Fibroblast of lung (primary cell): Measurements from ENCODE around the gene CPA1.

ENCODE experiments used
- EZH2 ChIP-seq: IDR thresholded peaks from 2 replicates; pipeline ENCODE4 v1.5.1; 2012; ENCODE audit warnings: low read length, control low read depth, mild to moderate bottlenecking; ENCODE audit errors: missing control alignments
- TF ChIP-seq, protein P1 (sequence below), 2 donors: IDR thresholded peaks in 1 of 2; conservative IDR thresholded peaks in 1 of 2; 1 replicate in 1 of 2; 2 replicates in 1 of 2; pipeline ENCODE4 v1.5.1; 2011 to 2012; ENCODE audit warnings: low read length in 2 of 2, control low read depth in 1 of 2, inconsistent platforms in 1 of 2, low read depth in 1 of 2, mild to moderate bottlenecking in 1 of 2

DNA sequence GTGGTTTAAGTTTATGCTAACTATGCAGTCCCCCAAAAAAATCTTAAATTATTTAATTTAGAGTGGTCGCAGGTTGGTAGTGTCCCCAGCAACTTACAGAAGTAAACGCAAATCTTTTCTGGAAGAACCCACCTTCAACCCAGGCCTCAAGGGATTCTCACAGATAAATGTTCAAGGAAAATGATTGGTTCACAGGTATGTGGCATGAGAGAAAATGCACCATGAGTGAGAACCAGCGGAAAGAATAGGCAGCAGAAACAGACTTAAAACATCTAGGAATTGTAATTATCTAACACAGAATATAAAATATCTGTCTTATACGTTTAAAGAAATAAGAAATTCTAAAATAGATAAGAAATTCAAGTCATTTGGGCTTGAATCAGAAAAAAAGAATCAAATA, 38.4 kb upstream of the CPA1 start:
- TF ChIP-seq, protein P1, sequence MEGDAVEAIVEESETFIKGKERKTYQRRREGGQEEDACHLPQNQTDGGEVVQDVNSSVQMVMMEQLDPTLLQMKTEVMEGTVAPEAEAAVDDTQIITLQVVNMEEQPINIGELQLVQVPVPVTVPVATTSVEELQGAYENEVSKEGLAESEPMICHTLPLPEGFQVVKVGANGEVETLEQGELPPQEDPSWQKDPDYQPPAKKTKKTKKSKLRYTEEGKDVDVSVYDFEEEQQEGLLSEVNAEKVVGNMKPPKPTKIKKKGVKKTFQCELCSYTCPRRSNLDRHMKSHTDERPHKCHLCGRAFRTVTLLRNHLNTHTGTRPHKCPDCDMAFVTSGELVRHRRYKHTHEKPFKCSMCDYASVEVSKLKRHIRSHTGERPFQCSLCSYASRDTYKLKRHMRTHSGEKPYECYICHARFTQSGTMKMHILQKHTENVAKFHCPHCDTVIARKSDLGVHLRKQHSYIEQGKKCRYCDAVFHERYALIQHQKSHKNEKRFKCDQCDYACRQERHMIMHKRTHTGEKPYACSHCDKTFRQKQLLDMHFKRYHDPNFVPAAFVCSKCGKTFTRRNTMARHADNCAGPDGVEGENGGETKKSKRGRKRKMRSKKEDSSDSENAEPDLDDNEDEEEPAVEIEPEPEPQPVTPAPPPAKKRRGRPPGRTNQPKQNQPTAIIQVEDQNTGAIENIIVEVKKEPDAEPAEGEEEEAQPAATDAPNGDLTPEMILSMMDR (conservative IDR thresholded peaks at IDR 0.05 in 1 of 2, IDR thresholded peaks at IDR 0.05 in 1 of 2; ENCODE audit: low read depth in 1 of 2, low read length in 2 of 2) = no peak
- no peak for TF ChIP-seq EZH2
